PC-9 (cell line): ENCODE measurements around the gene NPY2R. TPM values are rescaled to one million over a fixed set of nuclear protein-coding genes. Genes with fewer than 3 reads are reported as not detected.

Source experiments
- Bru-seq: library from RNA; stranded (reverse); fragments of 400-500 nt; gene quantifications from one replicate; lab custom pipeline; 2021; lab: Mats Ljungman, UMichigan
- BruChase-seq, 2 experiments: library from RNA; stranded (reverse); fragments of 400-500 nt; gene quantifications; one replicate each; lab custom pipeline; 2021; lab: Mats Ljungman, UMichigan
- BruUV-seq: library from RNA; stranded (reverse); fragments of 400-500 nt; replicated peaks from 2 replicates; lab custom pipeline; 2021; lab: Mats Ljungman, UMichigan
- CTCF ChIA-PET: fragments of 300-600 bp; sonication (Branson Sonifier 250); formaldehyde crosslinking; loops from one replicate; lab custom pipeline; 2022; ENCODE audit warnings: antibody characterized with exemption; lab: Charles Lee
- POLR2A ChIA-PET: fragments of 300-600 bp; sonication (Branson Sonifier 250); formaldehyde crosslinking; loops from one replicate; lab custom pipeline; 2022; ENCODE audit warnings: antibody characterized with exemption; ENCODE audit not compliant: unreplicated experiment; lab: Charles Lee
- DNase-seq, 2 experiments: peaks; one replicate each; pipeline versions ENCODE4 v3.0.0 to v3.0.0-alpha.2; 2015 to 2022; ENCODE audit warnings: mixed read lengths in 1 of 2
- H2AFZ ChIP-seq: fragments of 200-600 bp; sonication (generic); 2 replicates; pipeline ENCODE4 v1.8.1; 2017; ENCODE audit warnings: antibody characterized with exemption
- H3F3A ChIP-seq: fragments of 200-600 bp; sonication (generic); 2 replicates; pipeline ENCODE4 v1.8.1; 2017; ENCODE audit warnings: antibody characterized with exemption, mild to moderate bottlenecking, low read depth; ENCODE audit not compliant: insufficient read depth
- H3K27ac ChIP-seq: fragments of 200-600 bp; sonication (generic); 2 replicates; pipeline ENCODE4 v1.6.1; 2016; ENCODE audit warnings: mixed run types
- H3K27me3 ChIP-seq: fragments of 200-600 bp; sonication (generic); 2 replicates; pipeline ENCODE4 v1.6.1; 2016; ENCODE audit warnings: low read depth, mixed run types; ENCODE audit not compliant: insufficient read depth
- H3K36me3 ChIP-seq: fragments of 200-600 bp; sonication (generic); 2 replicates; pipeline ENCODE4 v1.6.1; 2016; ENCODE audit warnings: low read depth, mixed run types
- H3K4me1 ChIP-seq: fragments of 200-600 bp; sonication (generic); replicated peaks from 2 replicates; pipeline ENCODE4 v1.6.1; 2016; ENCODE audit warnings: mixed run types; ENCODE audit not compliant: insufficient read depth
- H3K4me2 ChIP-seq: fragments of 200-600 bp; sonication (generic); 2 replicates; pipeline ENCODE4 v1.6.1; 2017; ENCODE audit warnings: mixed run types
- H3K4me3 ChIP-seq: fragments of 200-600 bp; sonication (generic); 2 replicates; pipeline ENCODE4 v1.6.1; 2016; ENCODE audit warnings: mixed run types
- H3K79me2 ChIP-seq: fragments of 200-600 bp; sonication (generic); 2 replicates; pipeline ENCODE4 v1.6.1; 2017; ENCODE audit warnings: low read depth, mixed run types
- H3K9me2 ChIP-seq: fragments of 200-600 bp; sonication (generic); 2 replicates; pipeline ENCODE4 v1.8.1; 2017; ENCODE audit warnings: mild to moderate bottlenecking; ENCODE audit not compliant: insufficient read depth
- H3K9me3 ChIP-seq: fragments of 200-600 bp; sonication (generic); 2 replicates; pipeline ENCODE4 v1.8.1; 2016; ENCODE audit warnings: low read depth; ENCODE audit not compliant: insufficient read depth
- H4K20me1 ChIP-seq: fragments of 200-600 bp; sonication (generic); 2 replicates; pipeline ENCODE4 v1.8.1; 2017; ENCODE audit not compliant: insufficient read depth
- EZH2 ChIP-seq: fragments of 200-600 bp; sonication (generic); IDR thresholded peaks from 2 replicates; pipeline ENCODE4 v1.8.0; 2017; ENCODE audit warnings: antibody characterized with exemption, low read depth
- intact Hi-C: fragments of 100-400 bp; cut with micrococcal nuclease; formaldehyde crosslinking; loops from one replicate; pipeline ENCODE4 v1.10.0; 2022; ENCODE audit not compliant: unreplicated experiment
- long read RNA-seq: library from polyadenylated mRNA; stranded (forward); transcript quantifications from one replicate; pipeline ENCODE4 v2.0.0, GENCODE V29; 2022
- total RNA-seq: library from RNA; stranded (reverse); gene quantifications from 2 replicates; pipeline ENCODE4 v1.2.3, GENCODE V29; 2021
- TF ChIP-seq, protein P1 (sequence below): fragments of 200-600 bp; sonication (generic); conservative IDR thresholded peaks from 2 replicates; pipeline ENCODE4 v1.6.1; 2017; ENCODE audit warnings: mixed run types, antibody characterized with exemption, mild to moderate bottlenecking, moderate library complexity

NPY2R gene, protein sequence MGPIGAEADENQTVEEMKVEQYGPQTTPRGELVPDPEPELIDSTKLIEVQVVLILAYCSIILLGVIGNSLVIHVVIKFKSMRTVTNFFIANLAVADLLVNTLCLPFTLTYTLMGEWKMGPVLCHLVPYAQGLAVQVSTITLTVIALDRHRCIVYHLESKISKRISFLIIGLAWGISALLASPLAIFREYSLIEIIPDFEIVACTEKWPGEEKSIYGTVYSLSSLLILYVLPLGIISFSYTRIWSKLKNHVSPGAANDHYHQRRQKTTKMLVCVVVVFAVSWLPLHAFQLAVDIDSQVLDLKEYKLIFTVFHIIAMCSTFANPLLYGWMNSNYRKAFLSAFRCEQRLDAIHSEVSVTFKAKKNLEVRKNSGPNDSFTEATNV
- not detected in 2 replicates for total RNA-seq
- not detected for Bru-seq, nascent RNA
- BruChase-seq, experiment 1, labeled RNA remaining after a 2-hour chase, result not detected
- BruChase-seq, experiment 2, labeled RNA remaining after a 6-hour chase, result not detected
- long read RNA-seq, result 0 reads

DNA sequence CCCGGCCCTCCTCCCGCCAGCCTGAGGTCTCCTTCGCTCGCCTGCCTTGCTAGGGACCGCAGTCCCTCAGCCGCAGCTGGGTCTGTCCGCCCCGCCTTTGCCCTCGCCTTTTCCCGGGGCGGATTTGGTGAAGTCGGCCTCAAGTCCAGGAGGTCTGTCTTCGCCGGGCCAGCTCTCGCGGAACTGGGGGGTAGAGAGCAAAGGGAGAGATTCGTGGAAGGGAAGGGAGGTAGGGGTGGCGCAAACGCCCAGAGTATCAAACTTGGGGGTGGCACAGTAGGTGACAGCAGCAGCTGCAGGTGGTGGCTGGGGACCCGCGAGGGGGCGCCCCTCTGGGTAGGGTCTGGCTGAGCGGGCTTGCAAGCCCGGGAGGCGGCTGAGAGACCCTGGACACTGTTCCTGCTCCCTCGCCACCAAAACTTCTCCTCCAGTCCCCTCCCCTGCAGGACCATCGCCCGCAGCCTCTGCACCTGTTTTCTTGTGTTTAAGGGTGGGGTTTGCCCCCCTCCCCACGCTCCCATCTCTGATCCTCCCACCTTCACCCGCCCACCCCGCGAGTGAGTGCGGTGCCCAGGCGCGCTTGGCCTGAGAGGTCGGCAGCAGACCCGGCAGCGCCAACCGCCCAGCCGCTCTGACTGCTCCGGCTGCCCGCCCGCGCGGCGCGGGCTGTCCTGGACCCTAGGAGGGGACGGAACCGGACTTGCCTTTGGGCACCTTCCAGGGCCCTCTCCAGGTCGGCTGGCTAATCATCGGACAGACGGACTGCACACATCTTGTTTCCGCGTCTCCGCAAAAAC is at the start of gene NPY2R:
Gene NPY2R (plus strand): TSS at position 379 of the 797 bp plus-strand sequence. CDS start 5,304 bp downstream, outside the sequence.
- Histone ChIP-seq H2AFZ (no peak within 1 kb of the TSS), H3K27ac (no peak within 1 kb of the TSS), H3K9me3 (no peaks in the 10 kb centered on the region), H3F3A (no peaks in the 10 kb centered on the region), H3K9me2 (no peaks in the 10 kb centered on the region), H3K4me3 (no peak within 1 kb of the TSS), H3K4me1 (no peaks in the 10 kb centered on the region), H3K4me2 (no peak within 1 kb of the TSS), H3K36me3 (no peaks in the 10 kb centered on the region), H3K27me3 (no peaks in the 10 kb centered on the region), H4K20me1 (no peaks in the 10 kb centered on the region), H3K79me2 (no peaks in the 10 kb centered on the region)
- intact Hi-C loops, result no loop called here
- DNase-seq, result no peak
- no TSS peak for BruUV-seq
- POLR2A ChIA-PET, result no interaction called here
- no peak for TF ChIP-seq EZH2
- TF ChIP-seq, protein P1, sequence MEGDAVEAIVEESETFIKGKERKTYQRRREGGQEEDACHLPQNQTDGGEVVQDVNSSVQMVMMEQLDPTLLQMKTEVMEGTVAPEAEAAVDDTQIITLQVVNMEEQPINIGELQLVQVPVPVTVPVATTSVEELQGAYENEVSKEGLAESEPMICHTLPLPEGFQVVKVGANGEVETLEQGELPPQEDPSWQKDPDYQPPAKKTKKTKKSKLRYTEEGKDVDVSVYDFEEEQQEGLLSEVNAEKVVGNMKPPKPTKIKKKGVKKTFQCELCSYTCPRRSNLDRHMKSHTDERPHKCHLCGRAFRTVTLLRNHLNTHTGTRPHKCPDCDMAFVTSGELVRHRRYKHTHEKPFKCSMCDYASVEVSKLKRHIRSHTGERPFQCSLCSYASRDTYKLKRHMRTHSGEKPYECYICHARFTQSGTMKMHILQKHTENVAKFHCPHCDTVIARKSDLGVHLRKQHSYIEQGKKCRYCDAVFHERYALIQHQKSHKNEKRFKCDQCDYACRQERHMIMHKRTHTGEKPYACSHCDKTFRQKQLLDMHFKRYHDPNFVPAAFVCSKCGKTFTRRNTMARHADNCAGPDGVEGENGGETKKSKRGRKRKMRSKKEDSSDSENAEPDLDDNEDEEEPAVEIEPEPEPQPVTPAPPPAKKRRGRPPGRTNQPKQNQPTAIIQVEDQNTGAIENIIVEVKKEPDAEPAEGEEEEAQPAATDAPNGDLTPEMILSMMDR, result no peak
- CTCF ChIA-PET, result no interaction called here

GRCh38 chr4:155161357-155161756 is 47.1 kb upstream of the NPY2R start:
- Histone ChIP-seq H3K27ac (no peak overlapping the region), H3K4me3 (no peak overlapping the region), H3K4me1 (no peaks in the 10 kb centered on the region), H3K27me3 (no peaks in the 10 kb centered on the region), H3K9me3 (no peaks in the 10 kb centered on the region), H4K20me1 (no peaks in the 10 kb centered on the region), H2AFZ (no peak overlapping the region), H3K79me2 (no peaks in the 10 kb centered on the region), H3K36me3 (no peaks in the 10 kb centered on the region), H3K4me2 (no peak overlapping the region), H3F3A (no peaks in the 10 kb centered on the region), H3K9me2 (no peaks in the 10 kb centered on the region)
- no TSS peak for BruUV-seq
- ChIA-PET CTCF (no interaction called here), POLR2A (no interaction called here)
- no peak for TF ChIP-seq EZH2
- TF ChIP-seq, protein P1, result no peak
- no peak for DNase-seq
- intact Hi-C loops, result no loop called here

GRCh38 chr4:155164718-155165117 is 43.7 kb upstream of the NPY2R start:
- H3K4me3 ChIP-seq, result no peak overlapping the region
- no peak for DNase-seq
- H2AFZ ChIP-seq, result no peak overlapping the region
- H3K4me2 ChIP-seq, result no peak overlapping the region
- no peaks in the 10 kb centered on the region for H3F3A ChIP-seq
- POLR2A ChIA-PET, result no interaction called here
- intact Hi-C loops, result no loop called here
- H3K4me1 ChIP-seq, result no peaks in the 10 kb centered on the region
- no peaks in the 10 kb centered on the region for H3K9me3 ChIP-seq
- no TSS peak for BruUV-seq
- H4K20me1 ChIP-seq, result no peaks in the 10 kb centered on the region
- no peaks in the 10 kb centered on the region for H3K36me3 ChIP-seq
- H3K9me2 ChIP-seq, result no peaks in the 10 kb centered on the region
- CTCF ChIA-PET, result no interaction called here
- no peaks in the 10 kb centered on the region for H3K79me2 ChIP-seq
- H3K27me3 ChIP-seq, result no peaks in the 10 kb centered on the region
- TF ChIP-seq, protein P1, result no peak
- TF ChIP-seq EZH2, result no peak
- no peak overlapping the region for H3K27ac ChIP-seq
